CD4-positive, alpha-beta T cell treated with Interleukin-17A for 1 hour (primary cell): ENCODE data around the gene HPGD.
A peak's percentile ranks its signal among the peaks of the same experiment; 100 is the strongest.

Source experiments
- DNase-seq: peaks from one replicate; pipeline ENCODE4 v3.0.0-alpha.2; 2020

The HPGD gene

DNA sequence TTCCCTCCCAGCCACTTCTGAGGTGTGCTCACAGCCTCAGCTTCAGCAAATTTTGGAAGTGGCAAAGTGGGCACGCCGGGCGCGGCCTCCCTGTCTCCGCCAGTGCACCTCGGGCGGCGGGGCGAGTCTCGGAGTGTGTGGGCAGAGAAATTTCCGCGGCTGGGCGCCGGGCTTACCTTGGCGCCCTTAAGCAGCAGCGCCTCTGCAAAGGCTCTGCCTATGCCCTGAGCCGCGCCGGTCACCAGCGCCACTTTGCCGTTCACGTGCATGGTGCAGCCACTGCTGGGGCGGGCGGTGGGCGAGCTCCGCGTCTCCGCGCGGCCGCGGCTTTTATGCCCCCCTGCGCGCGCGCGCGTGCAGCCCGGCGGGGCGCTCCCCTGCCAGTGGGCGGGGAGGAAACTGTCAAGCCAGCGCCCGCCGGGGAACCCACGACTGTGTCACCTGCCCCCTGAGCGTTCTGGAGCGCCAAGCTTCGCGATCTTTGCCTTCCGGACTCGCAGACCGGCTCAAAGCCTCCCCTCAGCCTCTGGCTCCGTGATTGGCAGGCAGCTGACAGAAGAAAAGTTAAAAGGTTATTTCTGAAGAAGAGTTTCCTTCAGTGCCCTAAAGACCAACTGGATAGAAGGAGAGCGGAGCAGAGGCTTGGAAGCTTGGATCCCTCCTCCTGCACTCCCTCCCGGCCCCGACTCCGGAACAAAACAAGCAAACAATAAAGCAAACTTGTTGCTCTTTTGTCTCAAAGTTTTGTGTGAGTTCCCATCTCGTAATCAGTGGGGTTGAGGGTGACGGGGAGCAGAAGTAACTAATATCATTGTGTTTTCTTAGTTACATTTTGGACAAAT, at the start of gene HPGD:
TSS of gene HPGD (minus strand) at position 306 of the 842 bp plus-strand sequence. CDS start at position 269, 37 bp downstream.
- peak; percentile 67 for DNase-seq

DNA sequence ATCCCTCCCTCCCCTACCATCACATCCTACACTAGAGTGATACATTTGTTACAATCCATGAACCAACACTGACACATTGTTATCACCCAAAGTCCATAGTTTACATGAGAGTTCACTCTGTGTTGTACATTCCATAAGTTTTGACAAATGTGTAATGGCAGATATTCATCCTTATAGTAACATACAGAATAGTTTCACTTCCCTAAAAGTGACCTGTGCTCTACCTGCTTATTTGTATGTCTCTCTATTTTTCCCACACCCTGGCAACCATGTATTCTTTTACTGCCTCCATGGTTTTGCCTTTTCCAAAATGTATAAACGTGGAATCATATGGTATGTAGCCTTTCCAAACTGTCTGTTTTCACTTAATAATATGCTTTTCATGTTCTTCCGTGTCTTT, 42.2 kb upstream of the HPGD start:
- DNase-seq, result no peak

DNA sequence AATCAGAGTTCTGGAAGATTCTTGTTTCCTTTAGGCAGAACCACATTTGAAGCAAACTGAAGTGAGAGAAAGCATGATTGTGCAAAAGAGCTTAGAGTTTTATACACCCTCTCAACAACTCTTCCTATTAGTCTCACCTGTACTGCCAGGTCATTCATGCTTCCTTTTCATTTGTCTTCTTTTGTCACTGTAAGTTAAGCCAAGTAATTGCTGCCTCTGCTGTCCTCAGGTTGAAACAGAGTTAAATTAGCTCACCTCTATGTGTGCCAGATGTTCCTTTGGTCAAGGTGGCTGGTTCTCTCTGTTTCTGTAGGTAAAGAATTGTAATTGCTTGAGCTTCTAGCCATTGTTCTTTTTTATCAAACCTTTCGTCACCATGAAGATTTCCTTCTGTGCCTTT, 41.1 kb upstream of the HPGD start:
- no peak for DNase-seq

DNA sequence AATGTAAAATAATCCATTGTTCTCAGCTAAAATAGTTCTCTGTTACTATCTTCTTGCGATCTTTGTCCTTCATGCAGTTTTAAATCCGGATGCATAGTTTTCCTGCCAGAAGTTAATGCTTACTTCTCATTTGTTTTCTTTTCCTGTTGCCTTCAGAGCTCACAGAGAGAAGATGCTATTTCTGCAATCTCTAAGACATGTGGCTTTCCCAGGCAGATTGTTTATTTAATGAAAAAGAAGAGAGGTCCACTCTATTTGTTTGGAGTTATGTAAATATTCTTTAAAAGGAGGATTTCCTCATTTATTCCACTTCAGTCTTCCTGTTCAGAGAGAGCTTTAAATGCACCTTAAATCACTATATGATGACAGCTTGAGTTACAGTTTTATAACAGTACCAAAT, 39.3 kb upstream of the HPGD start:
- no peak for DNase-seq

DNA sequence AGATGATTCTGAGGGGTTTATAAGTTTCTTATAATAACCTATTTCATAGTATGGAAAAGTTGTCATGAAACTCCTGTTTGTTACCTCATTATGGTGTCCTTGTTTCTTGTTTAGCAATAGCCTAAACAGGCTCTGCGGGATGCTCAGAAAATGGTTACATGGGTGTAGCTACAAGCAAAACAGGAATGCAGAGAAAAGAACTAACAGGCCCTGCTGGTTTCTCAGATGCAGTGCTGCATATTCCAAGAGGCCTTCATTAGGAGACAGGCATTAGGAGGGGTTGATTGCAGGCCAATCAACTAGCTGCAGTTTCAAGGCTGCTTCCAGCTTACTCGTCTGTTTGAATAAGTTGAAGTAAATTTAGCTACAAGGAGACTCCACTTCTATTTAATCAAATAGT, 37.6 kb upstream of the HPGD start:
- no peak for DNase-seq

DNA sequence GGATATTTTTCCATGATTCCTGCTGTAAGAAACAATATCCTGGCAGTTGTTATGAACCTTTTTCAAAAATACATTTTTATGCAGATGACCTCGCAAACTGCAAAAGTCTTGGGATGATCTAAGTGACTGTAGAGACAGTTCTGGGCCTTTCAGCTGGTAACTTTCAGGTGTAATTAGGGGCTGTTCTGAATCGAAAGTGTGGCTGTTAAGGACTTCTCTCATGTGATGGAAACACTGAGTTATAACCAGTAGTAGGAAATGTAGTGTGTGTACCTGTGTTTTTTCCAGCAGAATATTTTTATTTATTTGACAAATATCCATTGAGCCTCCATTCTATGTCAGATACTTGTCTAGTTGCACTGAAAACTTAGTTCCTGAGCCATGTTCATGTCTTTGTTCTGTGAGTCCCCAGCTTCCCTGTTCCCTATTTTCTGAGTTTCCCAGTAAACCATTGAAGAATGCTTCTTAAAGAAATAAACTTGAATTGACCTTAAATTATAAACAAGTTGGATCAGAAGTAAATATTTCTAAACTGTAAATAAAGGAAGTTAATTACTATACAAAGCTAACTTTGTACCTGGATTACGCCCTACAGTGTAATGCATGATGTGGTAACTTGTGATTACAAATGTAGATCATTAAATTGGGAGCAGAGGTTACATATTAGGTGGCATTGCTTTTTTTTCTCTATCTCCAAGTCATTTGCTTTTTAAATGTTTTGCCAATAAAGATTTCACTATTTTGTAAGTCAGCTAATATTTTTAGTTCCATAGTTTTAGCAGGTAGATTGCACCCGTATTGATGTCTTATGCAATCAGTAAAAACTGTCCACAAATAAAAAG, 33.7 kb upstream of the HPGD start:
- DNase-seq, result no peak

DNA sequence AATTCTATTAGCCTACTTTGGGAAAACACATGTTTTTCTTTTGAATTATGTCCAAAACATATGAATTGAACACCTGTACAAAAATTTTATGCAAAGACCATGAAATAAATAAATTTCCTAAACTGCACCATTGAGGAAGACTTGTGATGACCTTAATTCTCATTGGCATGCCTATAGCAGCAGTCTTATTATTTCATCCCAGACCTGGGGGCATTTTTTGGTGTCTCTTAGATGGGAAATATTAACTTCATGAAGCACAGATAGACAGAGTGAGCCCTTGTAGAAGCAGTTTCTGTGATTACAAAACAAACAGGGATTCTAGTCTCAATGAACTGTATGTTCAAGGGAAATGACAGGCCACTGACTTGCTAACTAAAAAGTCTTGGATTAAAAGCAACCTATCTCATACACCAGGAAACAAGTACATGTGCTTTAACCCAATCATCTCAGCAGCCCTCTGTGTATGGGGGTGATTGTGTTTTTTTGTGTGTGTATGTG, 32.0 kb upstream of the HPGD start:
- no peak for DNase-seq

DNA sequence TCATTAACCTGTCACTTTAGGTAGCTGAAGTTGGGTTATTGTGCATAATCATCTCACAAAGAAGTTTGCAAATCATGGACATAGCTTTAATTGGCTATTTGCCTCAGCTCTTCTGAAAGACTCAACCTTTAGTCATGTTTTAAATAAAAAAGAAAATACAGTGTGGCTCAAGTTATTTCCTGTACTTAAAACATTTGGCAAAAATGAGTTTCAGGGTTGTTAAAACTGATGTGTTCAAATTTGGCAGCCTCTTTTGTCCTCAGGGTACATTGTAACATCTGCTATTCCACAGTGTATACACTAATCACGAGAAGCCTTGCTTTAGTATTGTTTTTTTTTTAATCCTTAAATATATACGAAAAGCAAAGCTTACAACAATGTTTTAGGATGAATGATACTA, 31.5 kb upstream of the HPGD start:
- DNase-seq, result no peak

DNA sequence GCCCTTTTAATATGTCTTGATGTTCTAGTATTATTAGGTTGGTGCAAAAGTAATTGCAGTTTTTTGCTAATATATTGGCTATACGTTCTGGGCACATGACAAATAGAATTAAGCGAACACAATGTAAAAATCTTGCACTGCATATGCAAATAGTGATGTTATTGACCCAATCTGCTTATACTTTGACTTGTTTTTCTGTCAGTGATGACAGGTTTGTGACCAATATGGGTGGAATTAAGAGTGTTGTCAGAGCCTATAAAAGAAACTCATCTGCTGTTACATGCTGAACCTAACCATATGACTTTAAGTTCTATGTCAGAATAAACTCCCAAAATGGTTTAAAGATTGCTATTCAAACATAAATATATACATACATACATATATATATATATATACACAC, 30.7 kb upstream of the HPGD start:
- DNase-seq, result no peak

DNA sequence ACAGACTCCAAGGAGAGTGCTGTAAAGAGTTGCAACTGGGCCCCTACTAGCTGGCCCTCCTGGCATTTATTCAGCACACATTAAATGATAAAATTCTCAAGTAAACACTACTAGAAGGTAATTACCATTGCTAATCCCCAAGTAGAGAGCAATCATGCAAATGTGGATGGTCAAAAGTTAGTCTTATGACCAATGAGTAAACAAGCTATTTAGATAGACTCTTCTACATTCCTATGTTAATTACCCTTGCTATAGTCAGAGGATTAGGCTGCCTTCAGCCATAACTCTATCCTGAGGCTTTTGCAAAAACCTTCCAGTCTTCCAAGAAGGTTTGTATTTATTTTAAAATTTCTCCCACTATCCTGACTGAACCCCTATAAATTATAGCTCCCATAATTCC, 28.3 kb upstream of the HPGD start:
- DNase-seq, result no peak

DNA sequence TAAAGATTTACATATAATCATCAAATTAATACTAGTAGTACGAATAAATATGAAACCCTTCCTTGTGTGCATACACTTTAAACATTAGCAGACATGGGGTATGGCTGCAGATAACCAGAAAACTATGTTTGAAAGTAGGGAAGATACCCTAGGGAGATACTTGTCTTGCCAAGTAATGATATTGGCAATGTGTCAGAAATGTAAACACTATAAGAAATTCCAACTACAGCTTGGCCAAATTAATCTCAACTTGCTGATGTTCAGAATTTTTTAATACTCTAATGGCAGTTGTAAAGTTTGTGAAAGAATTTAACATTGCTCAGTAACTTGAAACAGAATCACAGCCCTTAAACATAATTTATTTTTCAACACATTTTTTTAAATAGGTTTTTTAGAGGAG, 27.4 kb upstream of the HPGD start:
- DNase-seq, result no peak

DNA sequence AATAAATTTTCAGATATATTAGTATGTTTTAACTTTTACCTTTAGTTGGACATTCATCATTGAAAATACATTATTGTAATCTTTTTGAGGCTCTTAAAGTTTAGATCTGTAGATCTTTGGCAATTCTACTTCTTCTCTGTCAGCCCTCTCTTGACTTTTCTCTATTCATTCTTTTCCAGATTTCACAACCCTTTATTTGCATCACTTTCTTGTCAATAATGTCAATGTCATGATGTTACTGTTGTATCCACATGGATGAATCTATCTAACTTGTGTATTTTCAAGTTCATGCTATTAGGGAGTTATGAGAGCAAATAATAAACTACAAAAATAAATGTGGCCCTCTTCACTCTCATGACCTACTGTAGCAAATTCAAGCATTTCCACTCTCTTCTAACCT, 23.0 kb upstream of the HPGD start:
- no peak for DNase-seq

DNA sequence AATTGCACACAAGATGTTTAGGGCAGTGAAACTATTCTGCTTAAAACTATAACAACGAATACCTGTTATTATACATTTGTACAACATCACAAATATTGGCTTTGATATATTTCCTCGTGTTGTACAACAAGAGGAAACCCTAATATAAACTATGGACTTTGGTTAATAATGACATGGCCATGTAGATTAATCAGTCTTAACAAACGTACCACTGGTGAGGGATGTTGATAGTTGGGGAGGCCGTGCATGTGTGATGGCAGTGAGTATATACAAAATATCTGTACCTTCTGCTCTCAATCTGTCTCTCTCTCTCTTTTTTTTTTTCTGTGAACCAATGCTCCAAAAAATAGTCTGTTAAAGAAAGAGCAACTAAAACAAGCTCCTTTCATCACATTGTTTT, 22.2 kb upstream of the HPGD start:
- DNase-seq, result no peak

DNA sequence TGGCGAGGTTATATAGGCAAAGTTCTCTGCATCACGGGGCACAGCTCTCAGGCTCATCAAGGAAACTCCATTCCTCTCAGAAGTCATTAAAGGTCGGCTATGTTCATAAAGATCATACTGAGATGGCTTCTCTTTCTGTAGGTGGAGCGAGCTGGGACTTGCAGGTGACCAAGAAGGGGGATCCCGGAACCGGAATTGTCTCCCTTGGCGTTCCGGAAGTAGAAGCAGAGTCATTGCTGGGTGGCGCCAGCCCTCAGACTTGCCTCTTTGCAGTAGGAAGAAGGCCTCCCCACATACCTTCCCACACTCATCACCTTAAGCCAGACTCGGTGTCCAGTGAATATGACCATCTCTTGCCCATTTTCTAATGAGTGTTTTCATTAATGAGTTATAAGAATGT, 17.9 kb upstream of the HPGD start:
- no peak for DNase-seq

DNA sequence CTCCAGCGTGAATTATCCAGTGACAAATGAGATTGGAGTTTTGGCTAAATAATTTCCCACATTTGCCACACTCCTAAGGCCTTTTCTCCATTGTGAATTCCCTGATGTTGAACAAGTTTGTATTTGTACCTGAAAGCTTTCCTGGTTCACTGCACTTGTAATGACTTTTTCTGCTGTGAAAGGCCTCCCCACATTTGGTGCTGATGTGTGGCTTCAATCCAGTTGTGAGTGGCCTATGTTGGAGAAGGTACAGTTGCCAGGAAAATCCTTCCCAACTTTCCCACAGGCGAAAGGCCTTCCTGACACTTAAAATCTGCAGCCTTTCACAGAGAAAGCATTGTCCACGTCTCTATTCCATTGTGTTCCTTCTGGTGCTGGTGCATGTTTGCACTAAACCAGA, 17.3 kb upstream of the HPGD start:
- DNase-seq, result no peak

DNA sequence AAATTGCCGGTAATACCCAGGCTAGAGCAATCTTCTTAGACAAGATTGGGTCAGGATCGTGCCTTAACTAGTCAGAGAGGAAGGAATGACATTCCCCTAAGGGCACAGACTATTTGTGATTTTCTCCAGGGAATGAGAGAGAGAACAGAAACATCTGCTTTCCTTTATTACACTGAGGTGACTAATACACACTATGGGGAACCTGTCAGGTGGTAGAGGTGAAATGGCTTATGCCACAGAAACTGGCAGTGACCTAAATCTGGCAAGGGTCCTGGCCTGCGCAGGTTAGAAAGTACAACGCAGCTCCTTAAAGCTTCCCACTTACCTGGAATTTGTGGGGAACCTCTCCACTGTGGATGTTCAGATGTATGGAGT, 16.6 kb upstream of the HPGD start:
- DNase-seq, result no peak

DNA sequence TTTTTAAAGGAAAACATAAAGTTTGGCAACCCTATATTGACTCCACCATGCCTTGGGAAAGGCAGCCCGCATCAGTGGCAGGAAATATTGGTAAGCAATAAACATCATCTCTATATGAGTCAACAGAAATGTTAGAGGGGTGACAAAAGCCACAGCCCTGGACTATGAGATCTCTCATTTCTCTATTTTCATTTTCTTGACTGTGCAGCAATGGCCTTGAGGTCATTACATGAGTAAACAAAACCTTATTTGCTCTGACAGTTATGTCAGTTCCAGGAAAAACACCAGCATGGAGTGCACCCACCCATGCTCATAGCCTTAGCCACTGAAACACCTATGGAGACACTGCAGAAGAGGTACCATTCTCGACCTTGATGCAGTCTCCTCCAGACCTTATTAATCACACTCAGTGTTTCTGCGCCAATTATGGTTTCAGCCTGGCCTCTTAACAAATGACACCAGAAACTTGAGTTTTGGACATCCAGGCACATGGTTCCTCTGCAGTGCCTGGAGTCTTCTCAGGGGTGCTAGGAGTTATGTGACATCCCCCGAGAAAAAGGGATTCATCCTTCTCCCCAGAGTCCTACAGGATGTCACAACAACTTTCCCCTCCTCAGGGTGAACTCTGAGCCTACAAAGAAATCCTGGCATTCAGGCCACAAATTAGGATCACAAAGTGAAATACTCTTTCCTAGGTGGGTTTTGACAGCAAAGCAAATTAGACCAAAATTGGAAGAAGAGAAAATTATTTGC, 16.0 kb upstream of the HPGD start:
- no peak for DNase-seq

DNA sequence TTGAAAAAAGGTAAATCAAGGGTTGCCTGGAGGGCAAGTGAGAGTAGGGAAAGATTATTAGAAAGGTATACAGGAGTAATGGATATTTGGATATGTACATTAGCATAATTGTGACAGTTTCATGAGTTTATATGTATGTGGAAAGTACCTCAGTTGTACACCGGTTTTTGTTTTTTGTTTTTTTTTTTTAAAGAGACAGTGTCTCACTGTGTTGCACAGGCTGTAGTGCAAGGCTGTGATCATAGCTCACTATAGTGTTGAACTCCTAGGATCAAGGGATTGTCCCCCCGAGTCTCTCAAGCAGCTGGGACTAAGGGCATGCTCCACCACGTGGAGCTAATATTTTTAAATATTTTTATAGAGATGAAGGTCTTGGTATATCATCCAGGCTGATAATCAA, 15.3 kb upstream of the HPGD start:
- no peak for DNase-seq

DNA sequence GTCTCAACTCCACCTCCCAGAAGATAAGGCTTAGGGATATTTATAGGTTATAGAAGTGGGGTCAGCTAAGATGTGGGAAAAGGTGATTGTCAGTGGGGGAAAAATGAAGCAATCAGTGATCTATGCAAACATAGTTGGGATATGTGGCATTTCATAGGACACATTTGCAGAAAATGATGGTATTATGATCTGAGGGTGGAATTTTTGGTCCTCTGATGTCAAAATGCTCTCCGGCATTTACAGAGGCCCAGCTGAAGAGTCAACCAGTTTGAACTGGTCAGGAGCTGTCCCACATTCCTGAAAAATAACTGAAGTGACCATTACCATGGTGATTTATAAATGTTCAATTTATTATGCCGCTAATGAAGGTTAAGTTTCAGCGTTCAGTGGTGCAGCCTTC, 12.2 kb upstream of the HPGD start:
- DNase-seq, result no peak

DNA sequence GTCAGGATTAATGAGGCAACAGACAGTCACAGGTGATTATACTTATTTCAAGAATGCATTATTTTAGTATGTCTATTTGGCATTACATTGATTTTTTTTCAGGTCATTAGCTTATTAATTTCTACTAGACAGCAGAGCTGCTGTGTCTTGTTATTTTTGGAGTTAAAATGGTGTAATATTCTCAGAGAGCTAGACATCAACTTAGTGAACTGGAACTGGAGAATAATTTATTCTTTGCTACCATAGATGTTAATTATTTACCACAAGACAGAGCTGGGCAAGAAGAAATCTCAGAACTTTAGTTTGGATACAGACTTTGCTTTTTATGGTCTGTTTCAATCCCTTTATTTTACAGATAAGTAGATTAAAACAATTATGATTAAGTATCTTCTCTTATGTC, 10.2 kb upstream of the HPGD start:
- no peak for DNase-seq

DNA sequence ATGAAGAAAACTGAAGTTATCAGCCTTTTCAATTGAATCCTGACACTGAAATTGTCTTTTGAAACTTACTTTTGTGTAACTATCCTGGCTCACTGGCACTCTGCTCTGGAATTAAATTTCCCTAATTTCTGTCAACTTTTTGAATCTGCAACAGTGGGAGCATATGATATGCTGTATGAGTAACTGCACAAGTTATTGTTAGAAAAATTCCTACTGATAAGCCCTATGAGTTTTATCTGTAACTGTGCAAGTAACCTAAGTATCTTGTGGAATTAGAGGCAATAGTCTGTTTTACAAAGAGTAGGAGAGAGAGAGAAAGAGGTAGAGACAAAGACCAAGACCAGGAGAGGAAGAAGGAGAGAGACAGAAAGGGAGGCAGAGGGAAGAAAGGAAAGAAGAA, 9.2 kb upstream of the HPGD start:
- DNase-seq, result no peak

DNA sequence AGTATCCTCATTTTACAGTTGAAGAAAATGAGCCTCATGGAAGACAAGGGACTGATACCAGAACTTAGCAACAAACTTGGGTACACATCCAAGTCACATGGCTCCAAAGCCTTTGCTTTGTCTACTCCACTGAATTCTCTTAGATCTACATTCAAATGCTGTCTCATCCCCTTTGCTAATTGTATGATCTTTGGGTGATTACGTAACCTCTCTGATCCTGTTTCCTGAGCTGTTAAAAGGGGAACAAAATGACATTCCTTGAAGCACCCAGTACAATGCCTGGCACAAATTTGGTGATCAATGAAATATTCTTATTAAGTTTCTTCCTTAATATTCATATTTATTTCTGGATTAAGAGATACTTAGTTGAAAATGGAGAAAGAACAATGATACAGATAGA, 5.9 kb upstream of the HPGD start:
- DNase-seq, result no peak

DNA sequence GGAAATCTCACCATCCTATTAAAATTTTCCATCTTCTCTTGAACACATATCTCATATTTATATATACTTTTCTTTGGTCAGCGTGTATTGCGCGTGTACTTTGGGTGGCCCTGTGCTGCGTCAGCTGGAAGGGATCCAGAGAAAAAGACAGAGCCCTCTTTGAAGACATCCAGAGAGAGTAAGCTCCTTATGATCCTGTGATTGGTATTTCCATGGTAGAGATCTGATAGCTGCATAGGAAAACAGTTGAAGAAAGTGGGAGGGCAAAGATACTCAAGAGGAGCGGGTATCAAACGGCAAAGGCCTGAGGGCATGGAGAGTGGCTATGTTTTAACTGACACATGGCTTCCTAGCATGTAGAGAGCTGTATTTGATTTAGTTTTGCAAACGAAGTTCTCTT, 4.4 kb upstream of the HPGD start:
- DNase-seq, result no peak

DNA sequence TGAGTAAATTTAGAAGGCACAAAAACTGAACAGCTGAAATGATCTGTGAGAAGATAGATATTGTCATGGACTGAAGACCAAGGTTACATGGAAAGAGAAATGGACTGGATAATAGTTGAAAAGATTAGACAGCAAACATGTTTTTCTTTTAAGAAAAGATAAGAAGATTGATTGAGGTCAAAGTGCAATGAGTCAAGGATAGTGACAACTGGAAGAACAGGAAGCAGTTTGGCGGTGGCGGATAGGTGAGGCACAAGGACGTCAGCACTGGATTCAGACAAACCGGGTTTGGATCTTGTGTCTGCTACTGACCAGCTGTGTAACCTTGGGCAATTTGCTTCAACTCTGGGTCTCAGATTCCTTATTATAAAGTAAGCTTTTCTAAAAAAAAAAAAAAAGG, 2.0 kb upstream of the HPGD start:
- no peak for DNase-seq
